ENCODE data around the gene AFF1.

AFF1 gene

DNA sequence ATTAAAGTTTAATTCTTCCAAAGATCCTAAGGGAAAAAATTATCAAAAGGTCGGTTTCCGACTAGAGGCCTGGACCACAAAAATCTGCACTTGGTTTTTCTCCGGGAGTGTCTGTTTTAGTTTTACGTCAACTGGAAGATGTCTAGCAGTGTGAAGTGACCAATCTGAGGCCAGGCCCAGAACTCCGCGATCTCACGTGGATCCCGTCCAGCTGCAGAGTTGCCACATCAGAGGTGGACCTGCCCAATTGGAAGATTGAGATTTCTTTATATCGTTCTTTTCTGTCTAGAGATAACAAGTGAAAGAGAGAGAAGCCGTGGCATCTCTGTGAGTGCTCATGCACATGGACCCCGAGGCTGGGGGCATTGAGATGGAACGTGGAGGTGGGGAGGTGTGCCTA lies 115.8 kb downstream of the AFF1 start:
- DNase-seq (ENCODE audit: extremely low spot score): no peak
- CTCF ChIA-PET: interaction anchor here (0.7 to 1.8 kb wide), 2 partner anchors 9 to 43 kb away, joined by 4 to 5 read pairs; no protein-coding TSS in a partner anchor
- TF ChIP-seq, protein P1, sequence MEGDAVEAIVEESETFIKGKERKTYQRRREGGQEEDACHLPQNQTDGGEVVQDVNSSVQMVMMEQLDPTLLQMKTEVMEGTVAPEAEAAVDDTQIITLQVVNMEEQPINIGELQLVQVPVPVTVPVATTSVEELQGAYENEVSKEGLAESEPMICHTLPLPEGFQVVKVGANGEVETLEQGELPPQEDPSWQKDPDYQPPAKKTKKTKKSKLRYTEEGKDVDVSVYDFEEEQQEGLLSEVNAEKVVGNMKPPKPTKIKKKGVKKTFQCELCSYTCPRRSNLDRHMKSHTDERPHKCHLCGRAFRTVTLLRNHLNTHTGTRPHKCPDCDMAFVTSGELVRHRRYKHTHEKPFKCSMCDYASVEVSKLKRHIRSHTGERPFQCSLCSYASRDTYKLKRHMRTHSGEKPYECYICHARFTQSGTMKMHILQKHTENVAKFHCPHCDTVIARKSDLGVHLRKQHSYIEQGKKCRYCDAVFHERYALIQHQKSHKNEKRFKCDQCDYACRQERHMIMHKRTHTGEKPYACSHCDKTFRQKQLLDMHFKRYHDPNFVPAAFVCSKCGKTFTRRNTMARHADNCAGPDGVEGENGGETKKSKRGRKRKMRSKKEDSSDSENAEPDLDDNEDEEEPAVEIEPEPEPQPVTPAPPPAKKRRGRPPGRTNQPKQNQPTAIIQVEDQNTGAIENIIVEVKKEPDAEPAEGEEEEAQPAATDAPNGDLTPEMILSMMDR (IDR thresholded peaks at IDR 0.05; ENCODE audit: control extremely low read depth, extremely low read depth, low read depth, missing control alignments): no peak
- POLR2A ChIA-PET: no interaction called here

DNA sequence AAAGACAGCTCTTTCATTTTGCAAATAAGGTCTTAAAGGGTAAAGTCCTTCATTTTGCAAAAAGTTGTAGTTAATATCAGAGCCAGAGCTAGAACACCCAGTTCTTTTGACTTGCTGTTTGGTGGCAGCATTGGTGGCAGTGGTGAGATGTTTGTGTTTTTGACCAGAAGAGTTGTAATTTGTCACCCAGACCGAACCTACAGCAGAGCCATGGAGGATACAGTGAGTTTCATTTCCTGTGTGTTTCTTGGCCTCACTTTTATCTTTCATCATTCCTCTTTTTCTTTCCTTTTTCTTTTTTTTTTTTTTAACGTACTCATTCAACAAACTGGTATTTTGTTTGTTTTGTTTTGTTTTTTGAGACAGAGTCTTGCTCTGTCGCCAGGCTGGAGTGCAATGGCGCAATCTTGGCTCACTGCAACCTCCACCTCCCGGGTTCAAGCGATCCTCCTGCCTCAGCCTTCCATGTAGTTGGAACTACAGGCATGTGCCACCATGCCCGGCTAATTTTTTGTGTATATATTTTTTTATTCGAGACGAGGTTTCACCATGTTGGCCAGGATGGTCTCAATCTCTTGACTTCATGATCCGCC lies 116.4 kb downstream of the AFF1 start:
- DNase-seq (ENCODE audit: extremely low spot score): no peak
- ChIA-PET CTCF (interaction anchor here (0.7 to 1.8 kb wide), 2 partner anchors 10 to 43 kb away, joined by 4 to 5 read pairs; no protein-coding TSS in a partner anchor), POLR2A (no interaction called here)
- TF ChIP-seq, protein P1 (IDR thresholded peaks at IDR 0.05; ENCODE audit: control extremely low read depth, extremely low read depth, low read depth, missing control alignments): no peak

DNA sequence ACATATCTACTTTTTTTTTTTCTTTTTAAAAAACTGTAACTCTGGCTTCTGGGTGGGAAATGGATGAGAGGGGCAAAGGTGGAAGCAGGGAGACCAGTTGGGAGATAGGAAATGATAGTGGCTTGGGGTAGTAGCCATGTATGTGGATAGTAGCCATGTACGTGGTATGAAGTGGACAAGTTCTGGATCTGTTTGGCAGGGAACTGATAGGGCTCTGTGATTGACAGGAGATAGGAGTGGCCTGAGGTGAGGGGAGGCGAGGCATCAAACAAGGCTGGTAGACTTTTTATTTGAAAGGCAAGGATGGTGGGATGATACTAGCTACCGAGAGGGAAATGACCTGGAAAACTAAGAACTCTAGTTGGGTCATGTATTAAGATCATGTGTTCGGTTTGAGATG lies 117.8 kb downstream of the AFF1 start:
- TF ChIP-seq, protein P1 (IDR thresholded peaks at IDR 0.05; ENCODE audit: control extremely low read depth, extremely low read depth, low read depth, missing control alignments): no peak
- POLR2A ChIA-PET: interaction anchor here (1.1 to 1.9 kb wide), 2 partner anchors 8 to 46 kb away, joined by 4 read pairs; no protein-coding TSS in a partner anchor
- CTCF ChIA-PET: interaction anchor here (1.8 to 2.1 kb wide), 2 partner anchors 10 to 41 kb away, joined by 5 to 6 read pairs; no protein-coding TSS in a partner anchor
- no peak for DNase-seq (ENCODE audit: extremely low spot score)

DNA sequence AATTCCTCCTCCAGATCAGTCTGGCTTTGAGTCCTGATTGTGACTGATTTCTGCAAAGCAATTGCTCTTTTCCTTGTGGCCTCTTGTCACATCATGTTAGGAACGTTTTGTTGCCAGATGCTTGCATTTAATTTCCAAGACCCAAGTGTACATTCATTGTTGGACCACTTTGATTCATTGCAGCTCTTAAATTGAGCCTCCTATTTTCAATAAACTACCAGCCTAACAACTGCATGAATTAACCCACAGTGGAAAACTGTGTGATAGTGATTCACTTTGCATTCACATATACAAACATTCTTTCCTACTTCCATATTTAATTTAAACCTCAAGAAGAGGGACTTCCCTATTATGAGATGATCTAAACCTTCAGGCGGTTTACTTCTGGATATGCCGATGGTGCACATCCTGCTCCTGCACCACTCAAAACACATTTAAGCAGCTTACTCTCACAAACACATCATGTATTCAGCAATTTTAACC lies 118.4 kb downstream of the AFF1 start:
- ChIA-PET POLR2A (interaction anchor here (1.1 to 1.9 kb wide), 2 partner anchors 9 to 47 kb away, joined by 4 read pairs; no protein-coding TSS in a partner anchor), CTCF (interaction anchor here (1.2 to 2.1 kb wide), 5 partner anchors 10 to 119 kb away, joined by 3 to 6 read pairs (median 5); partner anchors contain the start of gene AFF1)
- TF ChIP-seq, protein P1 (IDR thresholded peaks at IDR 0.05; ENCODE audit: control extremely low read depth, extremely low read depth, low read depth, missing control alignments): no peak
- DNase-seq (ENCODE audit: extremely low spot score): no peak

DNA sequence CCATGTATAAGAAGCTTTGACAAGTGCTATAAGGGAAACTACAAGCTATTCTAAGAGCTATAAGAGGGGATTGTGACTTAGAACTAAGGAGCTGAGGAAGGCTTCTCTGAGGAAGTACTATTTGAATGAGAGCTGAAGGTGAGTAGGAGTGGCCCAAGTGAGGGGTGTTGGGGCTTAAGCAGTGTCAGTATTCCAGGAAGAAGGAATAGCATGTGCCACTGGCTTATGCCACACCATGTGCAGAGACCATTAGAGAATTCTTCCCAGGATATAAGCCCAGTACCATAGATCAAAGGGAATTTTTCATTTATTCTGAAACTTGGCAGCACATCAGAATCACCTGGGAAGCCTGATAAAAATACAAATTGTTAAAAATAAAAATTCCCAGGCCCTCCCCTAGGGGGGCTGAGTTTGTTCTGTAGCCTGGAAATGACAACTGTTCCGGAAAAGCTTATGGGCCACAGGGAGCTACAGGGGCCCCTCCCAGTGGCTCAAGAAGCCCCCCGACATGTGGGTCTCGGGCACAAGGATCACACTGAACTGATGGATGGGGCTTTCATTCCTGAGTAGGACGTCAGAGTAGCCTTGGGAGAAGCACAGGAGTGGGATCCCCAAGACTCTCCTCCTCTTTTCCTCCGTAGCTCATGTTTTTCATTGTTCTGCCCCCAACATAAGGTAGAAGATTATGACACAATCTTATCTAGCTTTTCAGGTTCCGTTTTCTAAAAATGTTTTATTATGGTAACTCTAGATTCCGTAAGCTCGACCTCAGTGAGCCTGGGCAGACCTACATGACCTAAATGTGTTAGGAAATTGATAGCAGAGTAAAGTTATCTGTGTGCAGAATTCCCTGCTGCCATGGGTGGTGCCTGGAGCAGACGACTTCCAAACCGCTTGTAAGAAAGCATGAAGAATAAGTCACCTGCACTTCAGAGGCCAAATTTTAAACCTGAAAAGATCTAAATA lies 119.3 kb downstream of the AFF1 start:
- ChIA-PET CTCF (interaction anchor here (0.9 to 5.3 kb wide), 12 partner anchors 11 to 132 kb away, joined by 3 to 25 read pairs (median 5); partner anchors contain the start of gene AFF1), POLR2A (interaction anchor here (0.6 to 1.9 kb wide), 4 partner anchors 10 to 775 kb away, joined by 4 to 6 read pairs (median 4); no protein-coding TSS in a partner anchor)
- TF ChIP-seq, protein P1 (IDR thresholded peaks at IDR 0.05; ENCODE audit: control extremely low read depth, extremely low read depth, low read depth, missing control alignments): no peak
- no peak for DNase-seq (ENCODE audit: extremely low spot score)

DNA sequence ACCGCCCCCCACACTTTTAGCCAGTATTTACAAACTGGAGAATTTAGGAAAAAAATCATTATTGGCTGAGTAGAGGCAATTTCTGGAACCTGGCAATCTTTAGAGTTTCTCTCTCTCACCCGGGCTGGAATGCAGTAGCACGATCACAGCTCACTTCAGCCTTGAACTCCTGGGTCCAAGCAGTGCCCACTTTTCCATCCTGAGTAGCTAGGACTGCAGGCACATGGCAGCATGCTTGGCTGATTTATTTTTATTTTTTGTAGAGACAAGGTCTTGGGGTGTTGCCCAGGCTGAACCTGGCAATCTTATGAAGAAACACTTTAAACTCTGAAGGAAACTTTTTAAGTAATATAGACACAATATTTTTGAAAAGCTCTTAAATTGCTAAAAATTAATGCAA lies 120.1 kb downstream of the AFF1 start:
- ChIA-PET POLR2A (interaction anchor here (0.6 kb wide), 1 partner anchor 110 kb away, joined by 4 read pairs; no protein-coding TSS in a partner anchor), CTCF (interaction anchor here (0.9 to 5.3 kb wide), 10 partner anchors 12 to 133 kb away, joined by 3 to 25 read pairs (median 5); partner anchors contain the start of gene AFF1)
- TF ChIP-seq, protein P1 (IDR thresholded peaks at IDR 0.05; ENCODE audit: control extremely low read depth, extremely low read depth, low read depth, missing control alignments): no peak
- DNase-seq (ENCODE audit: extremely low spot score): no peak

All from GM10248 (cell line).